ENCODE results near the gene IQSEC1.

IQSEC1 gene

DNA sequence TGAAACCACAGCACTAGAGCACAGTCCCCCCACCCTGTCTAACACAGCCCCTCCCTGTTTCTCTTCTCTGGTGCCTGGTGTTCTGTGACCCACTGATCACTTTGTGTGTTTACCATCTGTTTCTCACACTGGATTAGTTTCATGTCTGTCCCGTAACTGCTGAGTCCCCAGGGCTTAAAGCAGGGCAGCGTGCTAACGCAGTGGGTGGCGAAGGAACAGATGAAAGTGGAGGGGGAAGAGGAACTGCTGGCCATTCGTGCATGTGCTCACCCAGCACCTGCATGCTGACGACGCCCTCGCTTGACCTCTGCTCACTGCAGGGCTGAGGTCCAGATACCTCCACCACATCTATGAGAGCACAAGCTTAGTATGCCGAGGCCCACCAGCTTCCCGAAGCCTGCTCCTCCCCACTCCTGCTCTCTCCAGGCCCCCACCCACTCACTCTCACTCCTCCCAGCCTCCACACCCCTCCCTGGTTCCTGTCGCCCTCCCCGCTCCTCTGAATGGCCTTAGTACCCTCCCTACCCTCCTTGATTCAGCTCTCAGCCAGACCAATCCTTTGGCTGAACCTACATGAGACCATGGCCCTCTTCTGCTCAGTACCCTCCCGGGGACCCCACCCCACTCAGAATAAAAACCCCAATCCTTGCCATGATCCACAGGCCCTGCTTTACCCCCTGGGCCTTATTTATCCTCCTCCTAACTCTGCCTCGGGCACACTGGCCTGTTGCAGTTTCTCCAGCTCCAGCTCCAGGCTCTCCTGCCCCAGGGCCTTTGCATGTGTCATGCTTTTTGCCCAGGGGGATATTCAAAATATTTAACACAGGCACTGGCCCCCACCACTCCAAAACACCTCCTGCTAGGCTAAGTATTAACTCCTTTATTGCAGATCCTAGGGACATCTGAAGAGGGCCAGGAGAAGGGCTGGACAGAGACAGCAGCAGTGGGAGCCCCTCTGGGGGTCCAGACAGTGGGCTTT is 15.1 kb upstream of the IQSEC1 start:
- Histone ChIP-seq H3K36me3 (ENCODE audit: control insufficient read depth, insufficient read depth, low read length) (no peaks in the 10 kb centered on the region), H3K9me3 (ENCODE audit: control insufficient read depth, low read length) (no peaks in the 10 kb centered on the region), H3K4me1 (ENCODE audit: control insufficient read depth, insufficient read depth, low read length) (no peaks in the 10 kb centered on the region), H3K4me3 (ENCODE audit: low read length) (no peak overlapping the region), H3K9ac (ENCODE audit: low read length) (no peak overlapping the region), H3K27me3 (ENCODE audit: control insufficient read depth, insufficient read depth, low read length) (peaks cover 2% of the 10 kb centered on the region)

DNA sequence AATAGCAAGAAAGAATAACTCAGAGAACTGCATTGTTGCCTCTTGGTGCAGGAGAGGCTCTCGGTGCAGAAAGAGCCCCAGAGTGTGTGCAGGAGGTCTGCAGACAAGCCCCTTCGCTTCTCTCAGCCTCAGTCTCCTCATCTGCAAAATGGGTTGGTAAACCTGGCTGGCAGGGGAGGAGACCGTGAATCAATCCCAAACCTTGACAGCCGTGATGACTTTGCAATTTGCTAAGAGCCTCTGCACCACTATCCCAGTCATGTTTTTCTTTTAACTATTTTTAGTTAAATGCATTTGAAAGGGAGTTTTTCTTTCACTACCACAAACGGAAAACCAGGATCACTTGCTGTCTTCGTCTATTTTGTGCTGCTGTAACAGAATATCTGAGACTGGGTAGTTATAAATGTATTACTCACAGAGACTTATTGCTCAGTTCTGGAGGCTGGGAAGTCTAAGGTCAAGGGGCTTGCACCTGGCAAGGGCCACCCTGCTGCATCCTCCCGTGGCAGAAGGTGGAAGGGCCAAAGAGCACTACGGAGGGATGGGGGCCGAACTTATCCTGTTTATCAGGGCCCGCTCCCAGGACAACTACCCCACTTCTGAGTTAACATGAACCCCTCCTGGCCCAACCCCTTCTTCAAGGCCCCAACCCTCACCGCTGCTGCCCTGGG is 14.2 kb upstream of the IQSEC1 start:
- Histone ChIP-seq H3K27me3 (ENCODE audit: control insufficient read depth, insufficient read depth, low read length) (peaks cover 2% of the 10 kb centered on the region), H3K4me1 (ENCODE audit: control insufficient read depth, insufficient read depth, low read length) (no peaks in the 10 kb centered on the region), H3K36me3 (ENCODE audit: control insufficient read depth, insufficient read depth, low read length) (no peaks in the 10 kb centered on the region), H3K4me3 (ENCODE audit: low read length) (no peak overlapping the region), H3K9ac (ENCODE audit: low read length) (no peak overlapping the region), H3K9me3 (ENCODE audit: control insufficient read depth, low read length) (no peaks in the 10 kb centered on the region)

DNA sequence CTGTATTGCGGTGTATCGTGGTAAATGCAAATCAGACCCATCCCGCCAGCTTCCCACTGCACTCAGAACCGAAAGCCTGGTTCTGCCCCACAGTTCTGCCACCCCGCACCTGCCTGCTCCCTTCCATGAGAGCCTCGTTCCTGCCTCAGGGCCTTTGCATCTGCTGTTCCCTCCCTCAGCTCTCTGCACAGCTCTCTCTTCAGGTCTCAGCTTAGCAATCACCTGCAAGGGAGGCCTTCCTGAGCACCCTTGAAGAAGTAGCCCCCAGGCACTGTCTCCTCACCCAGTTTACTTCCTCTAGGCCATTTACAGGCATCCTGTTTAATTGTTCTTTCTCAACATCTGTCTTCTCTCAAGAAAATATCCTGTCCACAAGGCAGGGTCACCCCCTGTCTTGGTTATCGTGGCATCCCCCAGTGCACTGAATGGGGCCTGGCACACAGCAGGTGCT is 13.3 kb upstream of the IQSEC1 start:
- H3K4me1 ChIP-seq (ENCODE audit: control insufficient read depth, insufficient read depth, low read length), result no peaks in the 10 kb centered on the region
- no peaks in the 10 kb centered on the region for H3K36me3 ChIP-seq (ENCODE audit: control insufficient read depth, insufficient read depth, low read length)
- no peak overlapping the region for H3K4me3 ChIP-seq (ENCODE audit: low read length)
- H3K9ac ChIP-seq (ENCODE audit: low read length), result no peak overlapping the region
- peaks cover 2% of the 10 kb centered on the region for H3K27me3 ChIP-seq (ENCODE audit: control insufficient read depth, insufficient read depth, low read length)
- no peaks in the 10 kb centered on the region for H3K9me3 ChIP-seq (ENCODE audit: control insufficient read depth, low read length)

DNA sequence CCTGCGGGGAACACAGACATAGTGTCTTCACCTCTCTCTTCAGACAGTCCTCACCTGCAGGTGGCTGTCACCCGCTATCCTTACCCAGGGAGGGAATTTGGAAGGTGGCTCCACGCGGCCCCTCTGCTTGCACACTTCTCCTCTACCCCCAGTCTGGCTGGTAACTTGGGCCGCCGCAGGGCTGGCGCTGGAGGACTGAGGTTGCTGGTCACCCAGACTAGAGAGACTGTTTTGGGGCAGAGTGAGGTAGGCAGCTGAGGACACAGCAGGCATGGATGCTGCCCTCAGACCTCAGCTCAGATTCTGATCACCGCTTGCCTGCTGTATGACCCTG is 12.6 kb upstream of the IQSEC1 start:
- Histone ChIP-seq H3K9me3 (ENCODE audit: control insufficient read depth, low read length) (no peaks in the 10 kb centered on the region), H3K4me3 (ENCODE audit: low read length) (no peak overlapping the region), H3K36me3 (ENCODE audit: control insufficient read depth, insufficient read depth, low read length) (no peaks in the 10 kb centered on the region), H3K27me3 (ENCODE audit: control insufficient read depth, insufficient read depth, low read length) (peaks cover 2% of the 10 kb centered on the region), H3K4me1 (ENCODE audit: control insufficient read depth, insufficient read depth, low read length) (no peaks in the 10 kb centered on the region), H3K9ac (ENCODE audit: low read length) (no peak overlapping the region)

DNA sequence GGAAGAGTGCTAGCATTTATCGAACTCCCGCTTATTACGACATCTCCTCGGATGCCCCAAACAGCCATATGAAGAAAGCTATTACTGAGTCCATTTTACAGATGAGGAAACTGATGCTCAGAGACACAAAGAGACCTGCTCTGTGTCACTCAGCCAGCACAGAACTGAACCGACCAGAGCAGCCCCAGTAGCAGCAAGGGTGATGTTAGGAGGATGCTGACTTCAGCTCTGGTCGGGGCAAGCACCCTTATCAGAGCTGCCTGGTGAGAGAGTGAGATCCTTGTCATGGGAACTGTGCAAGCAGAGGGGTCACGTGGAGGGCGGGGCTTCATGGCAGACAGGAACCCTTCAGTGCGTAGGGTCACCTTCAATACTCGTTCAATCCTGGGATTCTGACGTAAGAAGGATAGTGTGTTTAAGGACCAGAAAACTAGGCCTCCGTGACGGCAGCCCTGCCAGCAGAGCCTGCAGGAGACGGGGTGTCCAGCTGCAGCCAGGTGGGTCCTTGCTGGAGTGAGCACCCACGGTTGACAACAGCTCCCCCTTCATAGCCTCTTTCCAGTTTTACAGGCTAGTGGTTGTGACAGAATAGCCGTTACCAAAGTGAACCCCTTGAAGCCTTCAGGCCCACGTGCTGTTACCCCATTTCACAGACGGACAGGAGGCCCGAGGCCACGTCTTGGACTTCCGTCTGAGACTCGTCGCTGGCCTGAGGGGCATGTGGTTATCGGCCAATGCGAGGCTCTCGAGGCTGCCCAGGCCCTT is 12.0 kb upstream of the IQSEC1 start:
- H3K4me1 ChIP-seq (ENCODE audit: control insufficient read depth, insufficient read depth, low read length), result no peaks in the 10 kb centered on the region
- no peak overlapping the region for H3K9ac ChIP-seq (ENCODE audit: low read length)
- no peaks in the 10 kb centered on the region for H3K36me3 ChIP-seq (ENCODE audit: control insufficient read depth, insufficient read depth, low read length)
- H3K27me3 ChIP-seq (ENCODE audit: control insufficient read depth, insufficient read depth, low read length), result peaks cover 2% of the 10 kb centered on the region
- H3K4me3 ChIP-seq (ENCODE audit: low read length), result no peak overlapping the region
- H3K9me3 ChIP-seq (ENCODE audit: control insufficient read depth, low read length), result no peaks in the 10 kb centered on the region

DNA sequence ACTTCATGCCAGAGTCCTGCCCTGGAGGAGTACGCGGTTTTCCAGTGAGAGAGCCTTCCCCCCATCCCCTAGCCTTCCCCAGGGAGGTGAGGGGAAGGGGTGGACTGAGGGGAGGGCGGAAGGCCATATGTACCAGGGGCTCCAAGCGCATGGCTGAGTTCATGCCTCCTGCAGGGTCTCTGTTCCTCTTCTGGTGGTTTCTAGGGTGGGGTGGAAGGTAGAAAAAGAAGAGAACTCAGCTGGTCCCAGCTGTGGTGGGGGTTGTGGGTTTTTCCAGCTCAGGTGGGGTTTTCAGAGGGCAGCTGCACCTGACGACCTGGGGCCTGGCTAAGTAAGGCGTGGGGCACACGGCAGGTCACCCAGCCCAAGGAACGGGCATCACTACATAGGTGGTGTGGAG is 10.7 kb upstream of the IQSEC1 start:
- Histone ChIP-seq H3K9me3 (ENCODE audit: control insufficient read depth, low read length) (no peaks in the 10 kb centered on the region), H3K4me3 (ENCODE audit: low read length) (no peak overlapping the region), H3K9ac (ENCODE audit: low read length) (no peak overlapping the region), H3K27me3 (ENCODE audit: control insufficient read depth, insufficient read depth, low read length) (peaks cover 2% of the 10 kb centered on the region), H3K4me1 (ENCODE audit: control insufficient read depth, insufficient read depth, low read length) (no peaks in the 10 kb centered on the region), H3K36me3 (ENCODE audit: control insufficient read depth, insufficient read depth, low read length) (no peaks in the 10 kb centered on the region)

DNA sequence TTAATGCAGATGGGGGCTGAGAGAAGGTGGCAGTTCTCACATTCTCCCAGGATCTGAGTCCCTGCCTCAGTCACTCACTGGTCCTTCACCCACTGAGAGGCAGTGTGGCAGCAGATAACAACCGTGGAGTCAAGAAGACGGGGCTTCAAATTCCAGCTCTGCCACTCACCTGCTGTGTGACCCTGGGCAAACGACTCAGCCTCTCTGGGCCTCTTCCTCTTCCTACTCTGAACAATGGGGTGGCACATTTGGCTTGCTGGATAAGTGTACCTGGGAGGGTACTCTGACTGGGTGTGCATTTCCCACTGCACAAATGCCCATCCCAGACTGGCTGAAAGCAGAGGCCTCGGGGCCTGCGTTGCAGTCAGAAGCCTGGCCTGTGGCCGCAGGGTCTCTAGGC is 10.0 kb upstream of the IQSEC1 start:
- peaks cover 3% of the 10 kb centered on the region for H3K27me3 ChIP-seq (ENCODE audit: control insufficient read depth, insufficient read depth, low read length)
- no peaks in the 10 kb centered on the region for H3K4me1 ChIP-seq (ENCODE audit: control insufficient read depth, insufficient read depth, low read length)
- H3K4me3 ChIP-seq (ENCODE audit: low read length), result no peak overlapping the region
- H3K36me3 ChIP-seq (ENCODE audit: control insufficient read depth, insufficient read depth, low read length), result no peaks in the 10 kb centered on the region
- no peak overlapping the region for H3K9ac ChIP-seq (ENCODE audit: low read length)
- H3K9me3 ChIP-seq (ENCODE audit: control insufficient read depth, low read length), result no peaks in the 10 kb centered on the region

DNA sequence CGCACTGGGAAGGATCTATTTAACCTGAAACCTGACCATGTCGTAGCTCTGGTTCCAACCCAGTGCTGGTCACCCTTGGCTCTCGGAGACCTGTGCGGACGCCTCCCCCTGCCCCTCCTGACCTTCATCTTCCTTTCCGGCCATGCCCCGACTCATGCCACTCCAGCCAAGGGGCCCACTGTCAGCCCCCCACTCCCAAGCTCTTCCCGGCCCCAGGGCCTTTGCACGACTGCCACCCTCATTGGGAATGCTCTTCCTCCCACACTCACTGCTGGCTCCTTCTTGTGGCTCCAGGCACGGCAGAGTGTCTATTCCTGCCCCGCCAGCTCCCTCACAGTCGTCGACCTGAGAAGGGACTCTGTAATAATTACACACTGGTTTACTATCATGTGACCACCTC is 9.4 kb upstream of the IQSEC1 start:
- Histone ChIP-seq H3K4me1 (ENCODE audit: control insufficient read depth, insufficient read depth, low read length) (no peaks in the 10 kb centered on the region), H3K27me3 (ENCODE audit: control insufficient read depth, insufficient read depth, low read length) (peaks cover 9% of the 10 kb centered on the region), H3K36me3 (ENCODE audit: control insufficient read depth, insufficient read depth, low read length) (no peaks in the 10 kb centered on the region), H3K4me3 (ENCODE audit: low read length) (no peak overlapping the region), H3K9me3 (ENCODE audit: control insufficient read depth, low read length) (no peaks in the 10 kb centered on the region), H3K9ac (ENCODE audit: low read length) (no peak overlapping the region)

DNA sequence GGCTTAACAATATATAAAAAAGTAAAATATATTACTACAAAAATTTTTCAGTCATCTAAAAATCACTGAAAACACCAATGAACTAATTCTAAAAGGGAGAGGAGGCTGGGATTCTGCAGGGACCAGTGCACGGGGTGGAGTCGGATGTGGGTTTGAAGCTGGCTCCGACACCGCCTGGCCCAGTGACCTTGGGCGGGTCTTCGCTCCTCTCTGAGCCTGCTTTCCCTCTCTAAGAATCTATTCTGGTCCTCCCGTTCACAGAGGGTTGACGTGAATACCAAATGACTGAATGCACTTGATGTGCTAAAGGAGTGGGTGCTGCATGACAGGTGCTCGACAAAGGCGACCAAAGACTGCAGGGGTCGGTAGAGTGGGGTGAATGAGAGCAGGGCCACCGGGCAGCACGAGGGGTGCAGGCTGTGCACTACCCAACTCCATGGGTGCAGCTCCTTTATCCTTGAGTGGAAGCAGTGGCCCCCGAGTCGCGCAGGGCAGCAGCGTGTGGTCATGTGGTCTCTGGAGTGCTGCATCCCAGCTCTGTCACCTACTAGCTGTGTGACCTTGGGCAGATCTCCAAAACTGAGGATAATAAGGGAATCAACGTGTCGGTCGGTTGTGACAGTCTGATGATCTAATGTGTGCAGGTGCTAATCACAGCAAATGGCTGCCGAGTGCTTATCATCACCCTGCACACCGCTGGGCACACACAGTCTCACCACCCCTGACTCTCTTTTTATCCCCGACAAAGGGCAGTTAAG is 8.6 kb upstream of the IQSEC1 start:
- Histone ChIP-seq H3K9me3 (ENCODE audit: control insufficient read depth, low read length) (no peaks in the 10 kb centered on the region), H3K27me3 (ENCODE audit: control insufficient read depth, insufficient read depth, low read length) (peaks cover 13% of the 10 kb centered on the region), H3K4me3 (ENCODE audit: low read length) (no peak overlapping the region), H3K4me1 (ENCODE audit: control insufficient read depth, insufficient read depth, low read length) (no peaks in the 10 kb centered on the region), H3K9ac (ENCODE audit: low read length) (no peak overlapping the region), H3K36me3 (ENCODE audit: control insufficient read depth, insufficient read depth, low read length) (no peaks in the 10 kb centered on the region)

DNA sequence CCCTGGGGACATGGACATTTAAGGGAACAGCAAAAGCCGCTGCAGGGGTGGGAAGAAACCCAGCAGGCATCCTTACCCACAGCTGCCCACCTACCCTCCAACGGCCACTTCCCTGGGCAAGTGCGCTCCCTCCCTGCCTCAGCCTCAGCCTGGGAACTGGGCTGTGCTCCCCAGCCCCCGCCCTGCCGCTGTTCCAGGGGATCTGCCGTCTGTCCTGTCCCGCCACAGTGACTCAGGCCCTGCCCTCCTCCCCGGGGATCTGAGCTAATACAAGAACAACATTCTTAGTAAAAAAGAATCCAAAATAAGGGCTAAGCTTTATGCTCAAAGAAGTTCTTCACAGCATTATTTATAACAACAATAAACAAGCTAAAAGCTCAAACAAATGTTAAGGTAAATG is 7.4 kb upstream of the IQSEC1 start:
- Histone ChIP-seq H3K4me1 (ENCODE audit: control insufficient read depth, insufficient read depth, low read length) (no peaks in the 10 kb centered on the region), H3K36me3 (ENCODE audit: control insufficient read depth, insufficient read depth, low read length) (no peaks in the 10 kb centered on the region), H3K4me3 (ENCODE audit: low read length) (no peak overlapping the region), H3K9me3 (ENCODE audit: control insufficient read depth, low read length) (no peaks in the 10 kb centered on the region), H3K9ac (ENCODE audit: low read length) (no peak overlapping the region), H3K27me3 (ENCODE audit: control insufficient read depth, insufficient read depth, low read length) (peaks cover 24% of the 10 kb centered on the region)

DNA sequence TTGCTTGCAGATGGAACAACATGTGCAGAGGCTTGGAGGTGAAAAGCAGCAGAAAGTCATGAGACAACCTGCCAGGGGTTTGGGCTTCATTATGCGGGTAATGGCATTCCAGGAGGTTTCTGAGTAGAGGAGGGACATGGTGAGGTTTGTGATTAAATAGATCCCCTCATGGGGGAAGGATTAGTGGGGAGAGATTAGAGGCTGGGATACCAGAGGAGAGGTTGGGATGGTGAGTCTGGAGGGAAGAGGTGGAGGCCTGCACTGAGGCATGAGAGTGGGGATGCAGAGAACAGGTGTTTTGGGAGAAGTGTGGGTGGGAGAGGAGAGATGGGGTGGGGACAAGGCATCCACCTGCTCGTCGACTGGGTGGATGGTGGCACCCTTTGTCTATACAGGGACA is 6.8 kb upstream of the IQSEC1 start:
- peaks cover 30% of the 10 kb centered on the region for H3K27me3 ChIP-seq (ENCODE audit: control insufficient read depth, insufficient read depth, low read length)
- H3K9me3 ChIP-seq (ENCODE audit: control insufficient read depth, low read length), result no peaks in the 10 kb centered on the region
- H3K4me1 ChIP-seq (ENCODE audit: control insufficient read depth, insufficient read depth, low read length), result no peaks in the 10 kb centered on the region
- H3K4me3 ChIP-seq (ENCODE audit: low read length), result no peak overlapping the region
- H3K9ac ChIP-seq (ENCODE audit: low read length), result no peak overlapping the region
- H3K36me3 ChIP-seq (ENCODE audit: control insufficient read depth, insufficient read depth, low read length), result no peaks in the 10 kb centered on the region

Data from mucosa of stomach (tissue), 1 donor.